Measurements from ENCODE around the gene RAB11FIP3. TPM values are rescaled to one million over a fixed set of nuclear protein-coding genes. Genes with fewer than 3 reads are reported as not detected.

RAB11FIP3 gene
- total RNA-seq, 1 experiment from 2014 or later = 12.8 TPM

GRCh38 chr16:552171-552570 lies 126.7 kb downstream of the RAB11FIP3 start:
- H3K36me3 ChIP-seq (ENCODE audit: control insufficient read depth in 1 of 2, insufficient read depth in 2 of 2, low read length in 2 of 2) = no peaks in the 10 kb centered on the region
- no peaks in the 10 kb centered on the region for H3K27me3 ChIP-seq (ENCODE audit: insufficient read depth, low read length)
- no peak overlapping the region for H3K27ac ChIP-seq (ENCODE audit: low read depth, low read length)
- H3K4me1 ChIP-seq (ENCODE audit: control insufficient read depth in 1 of 2, insufficient read depth in 2 of 2, low read length in 2 of 2) = no peaks in the 10 kb centered on the region
- H3K9me2 ChIP-seq (ENCODE audit: insufficient read depth) = no peaks in the 10 kb centered on the region
- no peak overlapping the region for H3K4me3 ChIP-seq (replicated peaks in 1 of 2; ENCODE audit: low read depth in 1 of 2, low read length in 2 of 2)
- H3K4me2 ChIP-seq (ENCODE audit: low read length) = no peak overlapping the region
- intact Hi-C loops (cut with micrococcal nuclease) = no loop called here
- no peak for ATAC-seq
- H4K20me1 ChIP-seq (ENCODE audit: insufficient read depth) = no peaks in the 10 kb centered on the region
- RAD21 ChIA-PET (ENCODE audit: low non-redundant PET in 1 of 2, low total read pairs in 2 of 2, uncharacterized antibody in 2 of 2, unreplicated experiment in 2 of 2) = no interaction called here
- TF ChIP-seq RAD21 (IDR thresholded peaks at IDR 0.05; ENCODE audit: low read depth) (no peak), EZH2 (IDR thresholded peaks at IDR 0.05) (no peak), EZH2phosphoT487 (IDR thresholded peaks at IDR 0.05; ENCODE audit: borderline replicate concordance) (no peak), SRF (IDR thresholded peaks at IDR 0.05; ENCODE audit: low read depth) (no peak), ATF3 (IDR thresholded peaks at IDR 0.05) (no peak), ZNF274 (IDR thresholded peaks at IDR 0.05; ENCODE audit: low read depth, low read length) (no peak), CTCF (IDR thresholded peaks at IDR 0.05 in 2 of 3, conservative IDR thresholded peaks at IDR 0.05 in 1 of 3; ENCODE audit: borderline replicate concordance in 1 of 3, insufficient read depth in 1 of 3, low read depth in 2 of 3, low read length in 2 of 3) (no peak), ELF1 (IDR thresholded peaks at IDR 0.05; ENCODE audit: borderline replicate concordance, low read depth) (no peak), SP1 (IDR thresholded peaks at IDR 0.05; ENCODE audit: low read depth) (no peak), CBX3 (IDR thresholded peaks at IDR 0.05; ENCODE audit: low read depth) (no peak), REST (IDR thresholded peaks at IDR 0.05; ENCODE audit: low read depth) (no peak), POLR2A (IDR thresholded peaks at IDR 0.05; ENCODE audit: borderline replicate concordance, extremely low read depth, insufficient read depth, insufficient read length) (no peak), POLR2AphosphoS5 (IDR thresholded peaks at IDR 0.05; ENCODE audit: low read depth, low read length) (no peak)
- DNase-seq (ENCODE audit: low read depth, low spot score) = no peak
- H3K79me2 ChIP-seq (ENCODE audit: insufficient read depth, low read length) = no peaks in the 10 kb centered on the region
- BruUV-seq (replicated peaks) = no TSS peak
- CTCF ChIA-PET = no interaction called here
- POLR2A ChIA-PET = no interaction called here
- no peak overlapping the region for H3K9ac ChIP-seq (ENCODE audit: low read length)
- no peak overlapping the region for H2AFZ ChIP-seq (ENCODE audit: low read depth, low read length, poor library complexity, severe bottlenecking)
- H3K9me3 ChIP-seq (ENCODE audit: control insufficient read depth in 1 of 2, insufficient read depth in 1 of 2, low read depth in 1 of 2, low read length in 2 of 2) = no peaks in the 10 kb centered on the region
